K562 (cell line): ENCODE measurements around the gene BRCA1. TPM values are rescaled to one million over a fixed set of nuclear protein-coding genes. Genes with fewer than 3 reads are reported as not detected.

Source experiments
- BRD4 ChIP-seq: fragments of 200-600 bp; sonication (generic); IDR thresholded peaks from 2 replicates; pipeline ENCODE4 v1.6.1; 2017; ENCODE audit warnings: inconsistent platforms
- CBFA2T2 ChIP-seq: fragments of 450-650 bp; conservative IDR thresholded peaks from 2 replicates; pipeline ENCODE4 v1.6.1; 2017; ENCODE audit warnings: mild to moderate bottlenecking
- ERF ChIP-seq: fragments of 450-650 bp; formaldehyde crosslinking; IDR thresholded peaks from 2 replicates; pipeline ENCODE4 v1.4.0; 2020; ENCODE audit warnings: mild to moderate bottlenecking, mixed read lengths
- KLF1 ChIP-seq: fragments of 450-650 bp; IDR thresholded peaks from 2 replicates; pipeline ENCODE4 v1.6.1; 2016; ENCODE audit warnings: missing genetic modification characterization, missing compliant biosample characterization
- MECOM ChIP-seq: fragments of 250-450 bp; sonication (Bioruptor Pico); IDR thresholded peaks from 2 replicates; pipeline ENCODE4 v1.8.0; 2022; ENCODE audit warnings: inconsistent platforms
- NELFE ChIP-seq: IDR thresholded peaks from 2 replicates; pipeline ENCODE4 v1.6.1; 2011; ENCODE audit warnings: mild to moderate bottlenecking; ENCODE audit not compliant: insufficient read depth, insufficient read length
- SMAD1 ChIP-seq: fragments of 150-350 bp; IDR thresholded peaks from 2 replicates; pipeline ENCODE4 v1.6.1; 2014; ENCODE audit warnings: low read length, low read depth; ENCODE audit not compliant: partially characterized antibody
- SRF ChIP-seq, 2 experiments: fragments of 250-450, 450-650 bp in 1 of 2; sonication (Bioruptor Pico) in 1 of 2; sonication (generic) in 1 of 2; formaldehyde crosslinking; IDR thresholded peaks; 2 replicates each; pipeline versions ENCODE4 v1.5.0 to v1.5.1; 2020 to 2022; ENCODE audit warnings: mild to moderate bottlenecking in 1 of 2, missing genetic modification reagents in 1 of 2
- TEAD4 ChIP-seq, 2 experiments: sonication (generic) in 1 of 2; formaldehyde crosslinking in 1 of 2; IDR thresholded peaks; 2 replicates each; pipeline versions ENCODE4 v1.6.1 to v1.8.0; 2012 to 2022; ENCODE audit warnings: borderline replicate concordance in 1 of 2, inconsistent platforms in 1 of 2, low read length in 1 of 2, mild to moderate bottlenecking in 1 of 2, missing genetic modification reagents in 1 of 2
- ZNF134 ChIP-seq: fragments of 250-450 bp; sonication (Bioruptor Pico); conservative IDR thresholded peaks from 2 replicates; pipeline ENCODE4 v1.4.0; 2020
- polyA plus RNA-seq, 8 experiments: library from polyadenylated mRNA; depleted of rRNA in 4 of 8; stranded (reverse) in 5 of 8; unstranded in 3 of 8; fragments of >200 nt; fragmentation: Nextera tagmentation in 2 of 8; fragmentation: Illumina TruSeq in 1 of 8; extraction: Ambion mirVana in 2 of 8; extraction: Trizol in 1 of 8; gene quantifications; 2 replicates each; pipeline versions ENCODE4 v1.2.1 to v1.2.3, GENCODE V29; 2011 to 2014; ENCODE audit warnings: inconsistent platforms in 1 of 8, missing spikeins in 1 of 8
- total RNA-seq, 7 experiments: library from RNA; depleted of rRNA in 6 of 7; stranded (reverse); fragments of >200 nt in 6 of 7; fragmentation: Illumina TruSeq in 2 of 7; extraction: Trizol in 2 of 7; gene quantifications; 2 replicates each; pipeline versions ENCODE4 v1.2.1 to v1.2.3, GENCODE V29; 2011 to 2021; ENCODE audit warnings: low replicate concordance in 1 of 7
- TF ChIP-seq, protein P1 (sequence below), 2 experiments: IDR thresholded peaks in 1 of 2; conservative IDR thresholded peaks in 1 of 2; 2 replicates each; pipeline ENCODE4 v1.6.1; 2016; ENCODE audit warnings: low read depth in 2 of 2, mild to moderate bottlenecking in 1 of 2, missing compliant biosample characterization in 1 of 2, missing genetic modification characterization in 1 of 2, moderate library complexity in 1 of 2
- TF ChIP-seq, protein P2 (sequence below): fragments of 200-800 bp; sonication (Bioruptor generic); IDR thresholded peaks from 2 replicates; pipeline ENCODE4 v1.6.1; 2016; ENCODE audit warnings: missing genetic modification characterization, missing compliant biosample characterization
- TF ChIP-seq, protein P3 (sequence below): IDR thresholded peaks from 3 replicates; pipeline ENCODE4 v1.6.1; 2011; ENCODE audit warnings: borderline replicate concordance, mild to moderate bottlenecking, moderate library complexity; ENCODE audit not compliant: insufficient read length; ENCODE audit errors: extremely low read depth

BRCA1 gene
- total and polyA plus RNA-seq, 9 of the 15 experiments (the other 6 are each of a cell fraction or from before 2014, with no cell fraction given): 25.9 to 95.3 (median 62.3) TPM

DNA sequence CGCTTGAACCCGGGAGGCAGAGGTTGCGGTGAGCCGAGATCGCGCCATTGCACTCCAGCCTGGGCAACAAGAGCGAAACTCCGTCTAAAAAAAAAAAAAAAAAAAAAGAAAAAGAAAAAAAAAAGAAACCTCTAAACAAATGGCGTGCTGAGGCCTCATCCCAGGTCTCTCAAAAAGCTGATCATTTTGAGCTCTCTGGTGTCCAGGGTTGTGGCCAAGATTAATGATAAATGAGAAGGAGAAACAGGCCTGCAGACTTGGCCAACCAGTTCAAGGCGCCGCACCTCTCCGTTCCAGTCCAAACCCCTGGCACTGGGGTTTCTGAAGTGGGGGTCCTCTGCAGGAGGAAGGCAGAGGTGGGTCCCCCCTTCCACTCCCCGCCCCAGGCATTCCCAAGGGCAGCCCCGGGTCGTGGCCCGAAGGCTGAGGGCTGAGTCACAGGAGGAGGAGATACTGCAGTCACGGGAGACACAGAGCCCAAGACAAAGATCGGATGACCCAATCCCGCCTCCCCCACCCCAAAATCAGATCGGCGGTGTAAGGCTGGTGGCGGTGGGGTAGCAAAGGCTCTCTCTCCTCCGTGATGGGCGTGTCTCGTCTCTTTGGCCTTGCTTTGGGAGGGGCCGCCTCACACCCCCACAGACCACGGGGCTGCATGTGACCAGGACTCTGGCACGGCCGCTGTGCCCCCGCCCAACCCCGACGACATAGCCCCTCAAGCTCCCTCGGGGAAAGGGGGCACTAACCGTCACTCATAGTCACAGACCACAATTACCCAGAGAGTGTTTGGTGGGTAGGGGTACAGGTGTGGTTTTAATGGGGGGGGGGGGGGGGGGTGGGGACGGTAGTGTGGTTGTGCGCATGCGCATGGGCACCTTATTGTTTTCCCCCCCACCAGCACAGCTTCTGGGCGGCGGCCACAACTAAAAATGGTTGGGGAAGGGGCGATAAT lies 104.1 kb downstream of the BRCA1 start (continued):
- TF ChIP-seq TEAD4 (IDR thresholded peaks at IDR 0.05; ENCODE audit: low read length) (peak; percentile 29; the same call in 1 of the 2 replicates), TEAD4 (CRISPR knock-in tag; IDR thresholded peaks at IDR 0.05; ENCODE audit: borderline replicate concordance) (no peak), BRD4 (0 out of 2 replicates have a peak, but pooled peaks have one; percentile 27), KLF1 (tag) (no peak), ZNF134 (CRISPR knock-in tag) (no peak), SRF (CRISPR knock-in tag; IDR thresholded peaks at IDR 0.05) (no peak; a peak in 1 of 4 replicates), NELFE (no peak), ERF (CRISPR knock-in tag) (no peak), CBFA2T2 (0 out of 2 replicates have a peak, but pooled peaks have one; percentile 9), MECOM (CRISPR knock-in tag) (no peak), SMAD1 (no peak)
- TF ChIP-seq, protein P1, sequence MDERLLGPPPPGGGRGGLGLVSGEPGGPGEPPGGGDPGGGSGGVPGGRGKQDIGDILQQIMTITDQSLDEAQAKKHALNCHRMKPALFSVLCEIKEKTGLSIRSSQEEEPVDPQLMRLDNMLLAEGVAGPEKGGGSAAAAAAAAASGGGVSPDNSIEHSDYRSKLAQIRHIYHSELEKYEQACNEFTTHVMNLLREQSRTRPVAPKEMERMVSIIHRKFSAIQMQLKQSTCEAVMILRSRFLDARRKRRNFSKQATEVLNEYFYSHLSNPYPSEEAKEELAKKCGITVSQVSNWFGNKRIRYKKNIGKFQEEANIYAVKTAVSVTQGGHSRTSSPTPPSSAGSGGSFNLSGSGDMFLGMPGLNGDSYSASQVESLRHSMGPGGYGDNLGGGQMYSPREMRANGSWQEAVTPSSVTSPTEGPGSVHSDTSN (CRISPR knock-in tag; IDR thresholded peaks at IDR 0.05; ENCODE audit: low read depth): no peak
- TF ChIP-seq, protein P1 (tag; conservative IDR thresholded peaks at IDR 0.05; ENCODE audit: low read depth): peak; percentile 58
- TF ChIP-seq, protein P2, sequence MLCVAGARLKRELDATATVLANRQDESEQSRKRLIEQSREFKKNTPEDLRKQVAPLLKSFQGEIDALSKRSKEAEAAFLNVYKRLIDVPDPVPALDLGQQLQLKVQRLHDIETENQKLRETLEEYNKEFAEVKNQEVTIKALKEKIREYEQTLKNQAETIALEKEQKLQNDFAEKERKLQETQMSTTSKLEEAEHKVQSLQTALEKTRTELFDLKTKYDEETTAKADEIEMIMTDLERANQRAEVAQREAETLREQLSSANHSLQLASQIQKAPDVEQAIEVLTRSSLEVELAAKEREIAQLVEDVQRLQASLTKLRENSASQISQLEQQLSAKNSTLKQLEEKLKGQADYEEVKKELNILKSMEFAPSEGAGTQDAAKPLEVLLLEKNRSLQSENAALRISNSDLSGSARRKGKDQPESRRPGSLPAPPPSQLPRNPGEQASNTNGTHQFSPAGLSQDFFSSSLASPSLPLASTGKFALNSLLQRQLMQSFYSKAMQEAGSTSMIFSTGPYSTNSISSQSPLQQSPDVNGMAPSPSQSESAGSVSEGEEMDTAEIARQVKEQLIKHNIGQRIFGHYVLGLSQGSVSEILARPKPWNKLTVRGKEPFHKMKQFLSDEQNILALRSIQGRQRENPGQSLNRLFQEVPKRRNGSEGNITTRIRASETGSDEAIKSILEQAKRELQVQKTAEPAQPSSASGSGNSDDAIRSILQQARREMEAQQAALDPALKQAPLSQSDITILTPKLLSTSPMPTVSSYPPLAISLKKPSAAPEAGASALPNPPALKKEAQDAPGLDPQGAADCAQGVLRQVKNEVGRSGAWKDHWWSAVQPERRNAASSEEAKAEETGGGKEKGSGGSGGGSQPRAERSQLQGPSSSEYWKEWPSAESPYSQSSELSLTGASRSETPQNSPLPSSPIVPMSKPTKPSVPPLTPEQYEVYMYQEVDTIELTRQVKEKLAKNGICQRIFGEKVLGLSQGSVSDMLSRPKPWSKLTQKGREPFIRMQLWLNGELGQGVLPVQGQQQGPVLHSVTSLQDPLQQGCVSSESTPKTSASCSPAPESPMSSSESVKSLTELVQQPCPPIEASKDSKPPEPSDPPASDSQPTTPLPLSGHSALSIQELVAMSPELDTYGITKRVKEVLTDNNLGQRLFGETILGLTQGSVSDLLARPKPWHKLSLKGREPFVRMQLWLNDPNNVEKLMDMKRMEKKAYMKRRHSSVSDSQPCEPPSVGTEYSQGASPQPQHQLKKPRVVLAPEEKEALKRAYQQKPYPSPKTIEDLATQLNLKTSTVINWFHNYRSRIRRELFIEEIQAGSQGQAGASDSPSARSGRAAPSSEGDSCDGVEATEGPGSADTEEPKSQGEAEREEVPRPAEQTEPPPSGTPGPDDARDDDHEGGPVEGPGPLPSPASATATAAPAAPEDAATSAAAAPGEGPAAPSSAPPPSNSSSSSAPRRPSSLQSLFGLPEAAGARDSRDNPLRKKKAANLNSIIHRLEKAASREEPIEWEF (CRISPR knock-in tag): no peak
- TF ChIP-seq, protein P3, sequence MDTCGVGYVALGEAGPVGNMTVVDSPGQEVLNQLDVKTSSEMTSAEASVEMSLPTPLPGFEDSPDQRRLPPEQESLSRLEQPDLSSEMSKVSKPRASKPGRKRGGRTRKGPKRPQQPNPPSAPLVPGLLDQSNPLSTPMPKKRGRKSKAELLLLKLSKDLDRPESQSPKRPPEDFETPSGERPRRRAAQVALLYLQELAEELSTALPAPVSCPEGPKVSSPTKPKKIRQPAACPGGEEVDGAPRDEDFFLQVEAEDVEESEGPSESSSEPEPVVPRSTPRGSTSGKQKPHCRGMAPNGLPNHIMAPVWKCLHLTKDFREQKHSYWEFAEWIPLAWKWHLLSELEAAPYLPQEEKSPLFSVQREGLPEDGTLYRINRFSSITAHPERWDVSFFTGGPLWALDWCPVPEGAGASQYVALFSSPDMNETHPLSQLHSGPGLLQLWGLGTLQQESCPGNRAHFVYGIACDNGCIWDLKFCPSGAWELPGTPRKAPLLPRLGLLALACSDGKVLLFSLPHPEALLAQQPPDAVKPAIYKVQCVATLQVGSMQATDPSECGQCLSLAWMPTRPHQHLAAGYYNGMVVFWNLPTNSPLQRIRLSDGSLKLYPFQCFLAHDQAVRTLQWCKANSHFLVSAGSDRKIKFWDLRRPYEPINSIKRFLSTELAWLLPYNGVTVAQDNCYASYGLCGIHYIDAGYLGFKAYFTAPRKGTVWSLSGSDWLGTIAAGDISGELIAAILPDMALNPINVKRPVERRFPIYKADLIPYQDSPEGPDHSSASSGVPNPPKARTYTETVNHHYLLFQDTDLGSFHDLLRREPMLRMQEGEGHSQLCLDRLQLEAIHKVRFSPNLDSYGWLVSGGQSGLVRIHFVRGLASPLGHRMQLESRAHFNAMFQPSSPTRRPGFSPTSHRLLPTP: no peak
